OCI-LY7 (cell line): ENCODE measurements around the gene SNX10. TPM values are rescaled to one million over a fixed set of nuclear protein-coding genes. Genes with fewer than 3 reads are reported as not detected.

ENCODE experiments used
- BruUV-seq: library from RNA; stranded (reverse); fragments of 400-500 nt; replicated peaks from 2 replicates; lab custom pipeline; 2021; lab: Mats Ljungman, UMichigan
- CTCF ChIA-PET: fragments of 300-600 bp; sonication (Branson Sonifier 250); formaldehyde crosslinking; loops from one replicate; lab custom pipeline; 2022; ENCODE audit warnings: antibody characterized with exemption; ENCODE audit not compliant: unreplicated experiment; lab: Charles Lee
- POLR2A ChIA-PET: fragments of 300-600 bp; sonication (Branson Sonifier 250); formaldehyde crosslinking; loops from one replicate; lab custom pipeline; 2022; ENCODE audit warnings: antibody characterized with exemption; lab: Charles Lee
- DNase-seq: peaks from one replicate; pipeline ENCODE4 v3.0.0-alpha.2; 2015; ENCODE audit warnings: low spot score
- H2AFZ ChIP-seq: fragments of 200-600 bp; sonication (generic), shearing (Covaris generic); 2 replicates; pipeline ENCODE4 v1.6.1; 2014; ENCODE audit warnings: mild to moderate bottlenecking, antibody characterized with exemption, low read length, moderate library complexity
- H3K27ac ChIP-seq: fragments of 200-600 bp; sonication (generic); 2 replicates; pipeline ENCODE4 v1.5.1; 2014; ENCODE audit warnings: mixed run types, low read depth, mild to moderate bottlenecking, moderate library complexity, low read length, inconsistent platforms; ENCODE audit not compliant: poor library complexity, severe bottlenecking
- H3K36me3 ChIP-seq: fragments of 200-600 bp; sonication (generic); 2 replicates; pipeline ENCODE4 v1.6.1; 2014; ENCODE audit warnings: mild to moderate bottlenecking, antibody characterized with exemption, low read length, moderate library complexity, mixed read lengths; ENCODE audit not compliant: insufficient read depth
- H3K4me1 ChIP-seq: fragments of 200-600 bp; sonication (generic); 2 replicates; pipeline ENCODE4 v1.5.1; 2014; ENCODE audit warnings: mild to moderate bottlenecking, low read length; ENCODE audit not compliant: insufficient read depth, poor library complexity, severe bottlenecking
- H3K4me2 ChIP-seq: fragments of 200-600 bp; sonication (generic); 2 replicates; pipeline ENCODE4 v1.6.1; 2014; ENCODE audit warnings: mild to moderate bottlenecking, low read length
- H3K4me3 ChIP-seq: fragments of 200-600 bp; sonication (generic); 2 replicates; pipeline ENCODE4 v1.5.1; 2014; ENCODE audit warnings: mild to moderate bottlenecking, low read depth, low read length; ENCODE audit not compliant: poor library complexity, severe bottlenecking
- H3K79me2 ChIP-seq: fragments of 200-600 bp; sonication (generic); 2 replicates; pipeline ENCODE4 v1.6.1; 2016; ENCODE audit warnings: low read depth, mild to moderate bottlenecking, low read length, moderate library complexity, mixed read lengths; ENCODE audit not compliant: insufficient read depth
- H3K9me2 ChIP-seq: fragments of 200-600 bp; sonication (generic); 2 replicates; pipeline ENCODE4 v1.6.1; 2016; ENCODE audit warnings: mild to moderate bottlenecking, low read length, mixed read lengths; ENCODE audit not compliant: insufficient read depth
- H3K9me3 ChIP-seq: fragments of 200-600 bp; sonication (generic); 2 replicates; pipeline ENCODE4 v1.6.1; 2014; ENCODE audit warnings: mild to moderate bottlenecking, mixed run types, low read length, mixed read lengths
- H4K20me1 ChIP-seq: fragments of 200-600 bp; sonication (generic); 2 replicates; pipeline ENCODE4 v1.6.1; 2014; ENCODE audit warnings: mild to moderate bottlenecking, antibody characterized with exemption, low read length, moderate library complexity, mixed read lengths; ENCODE audit not compliant: insufficient read depth
- EZH2phosphoT487 ChIP-seq: fragments of 200-600 bp; sonication (generic); IDR thresholded peaks from 2 replicates; pipeline ENCODE4 v1.6.1; 2018; ENCODE audit warnings: low read depth, borderline replicate concordance, mild to moderate bottlenecking, mixed run types, antibody characterized with exemption, low read length, moderate library complexity, mixed read lengths
- intact Hi-C: fragments of 100-400 bp; cut with micrococcal nuclease; formaldehyde crosslinking; loops from one replicate; pipeline ENCODE4 v1.10.0; 2022; ENCODE audit not compliant: unreplicated experiment
- total RNA-seq, 2 experiments: library from RNA; depleted of rRNA in 1 of 2; stranded (reverse); fragments of >200 nt in 1 of 2; shearing (Covaris generic) in 1 of 2; gene quantifications; 2 replicates each; pipeline ENCODE4 v1.2.3, GENCODE V29; 2014 to 2022
- TF ChIP-seq, protein P1 (sequence below): fragments of 200-600 bp; sonication (generic); conservative IDR thresholded peaks from 2 replicates; pipeline ENCODE4 v1.5.1; 2014; ENCODE audit warnings: mild to moderate bottlenecking, antibody characterized with exemption, low read length, moderate library complexity, mixed read lengths

The SNX10 gene
- total RNA-seq, 2 experiments from 2014 or later = 14.3 to 32.9 TPM

DNA sequence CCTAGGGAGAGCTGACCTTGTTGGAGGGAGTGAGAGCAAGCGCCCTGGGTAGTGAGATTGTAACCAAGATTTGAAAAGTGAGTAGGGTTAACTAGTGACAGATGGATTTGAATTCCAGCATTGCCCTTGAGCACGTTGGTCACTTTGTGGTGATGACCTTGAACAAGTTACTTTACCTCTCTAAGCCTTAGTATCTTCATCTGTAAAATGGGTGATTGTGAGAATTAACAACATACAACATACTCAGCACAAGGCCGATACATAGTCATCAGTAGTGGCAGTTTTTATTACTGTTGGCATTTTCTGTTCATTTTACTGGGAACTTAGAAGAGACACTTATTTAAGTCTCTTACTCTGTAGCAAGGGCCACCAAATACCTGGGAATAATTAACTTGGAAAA lies 25.5 kb downstream of the SNX10 start:
- ChIA-PET CTCF (no interaction called here), POLR2A (interaction anchor here (0.5 to 1.2 kb wide), 3 partner anchors 17 to 45 kb away, joined by 3 to 6 read pairs (median 3); no protein-coding TSS in a partner anchor)
- BruUV-seq = no TSS peak
- H3K4me3 ChIP-seq = no peak overlapping the region
- H4K20me1 ChIP-seq = no peaks in the 10 kb centered on the region; the same call in 1 of the 2 replicates
- no peak for DNase-seq
- H3K27ac ChIP-seq = no peak overlapping the region
- H3K36me3 ChIP-seq = peaks cover 29% of the 10 kb centered on the region
- intact Hi-C loops = no loop called here
- H3K79me2 ChIP-seq = peaks cover 28% of the 10 kb centered on the region; the same call in 1 of the 2 replicates
- H3K9me2 ChIP-seq = no peaks in the 10 kb centered on the region
- no peaks in the 10 kb centered on the region for H3K9me3 ChIP-seq
- no peak overlapping the region for H3K4me2 ChIP-seq
- H2AFZ ChIP-seq = no peak overlapping the region
- peaks cover 39% of the 10 kb centered on the region for H3K4me1 ChIP-seq
- no peak for TF ChIP-seq EZH2phosphoT487
- TF ChIP-seq, protein P1, sequence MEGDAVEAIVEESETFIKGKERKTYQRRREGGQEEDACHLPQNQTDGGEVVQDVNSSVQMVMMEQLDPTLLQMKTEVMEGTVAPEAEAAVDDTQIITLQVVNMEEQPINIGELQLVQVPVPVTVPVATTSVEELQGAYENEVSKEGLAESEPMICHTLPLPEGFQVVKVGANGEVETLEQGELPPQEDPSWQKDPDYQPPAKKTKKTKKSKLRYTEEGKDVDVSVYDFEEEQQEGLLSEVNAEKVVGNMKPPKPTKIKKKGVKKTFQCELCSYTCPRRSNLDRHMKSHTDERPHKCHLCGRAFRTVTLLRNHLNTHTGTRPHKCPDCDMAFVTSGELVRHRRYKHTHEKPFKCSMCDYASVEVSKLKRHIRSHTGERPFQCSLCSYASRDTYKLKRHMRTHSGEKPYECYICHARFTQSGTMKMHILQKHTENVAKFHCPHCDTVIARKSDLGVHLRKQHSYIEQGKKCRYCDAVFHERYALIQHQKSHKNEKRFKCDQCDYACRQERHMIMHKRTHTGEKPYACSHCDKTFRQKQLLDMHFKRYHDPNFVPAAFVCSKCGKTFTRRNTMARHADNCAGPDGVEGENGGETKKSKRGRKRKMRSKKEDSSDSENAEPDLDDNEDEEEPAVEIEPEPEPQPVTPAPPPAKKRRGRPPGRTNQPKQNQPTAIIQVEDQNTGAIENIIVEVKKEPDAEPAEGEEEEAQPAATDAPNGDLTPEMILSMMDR = no peak

DNA sequence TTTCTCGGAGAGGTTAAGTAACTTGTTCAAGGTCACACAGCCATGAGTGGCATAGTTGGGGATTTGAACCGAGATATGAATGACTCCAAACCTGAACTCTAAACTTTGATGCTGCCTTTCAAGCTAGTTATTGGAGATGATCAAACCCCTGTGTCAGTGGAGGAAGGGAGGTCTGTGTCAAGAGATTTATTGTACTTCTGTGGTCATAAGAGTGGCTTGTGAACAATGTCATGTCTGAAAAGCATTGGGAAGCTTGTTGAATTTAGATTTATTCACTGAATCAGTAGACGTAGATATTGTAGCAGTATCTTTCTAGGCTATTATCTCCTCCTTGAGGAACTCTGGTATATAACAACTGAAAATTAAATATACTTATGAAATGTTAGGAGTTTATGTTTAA lies 27.3 kb downstream of the SNX10 start:
- no peaks in the 10 kb centered on the region; the same call in 1 of the 2 replicates for H4K20me1 ChIP-seq
- no peak for DNase-seq
- BruUV-seq = no TSS peak
- H3K4me3 ChIP-seq = no peak overlapping the region
- POLR2A ChIA-PET = interaction anchor here (1.0 to 1.6 kb wide), 3 partner anchors 12 to 29 kb away, joined by 3 to 7 read pairs (median 5); no protein-coding TSS in a partner anchor
- H3K4me1 ChIP-seq = peaks cover 29% of the 10 kb centered on the region
- H3K79me2 ChIP-seq = peaks cover 32% of the 10 kb centered on the region; the same call in 1 of the 2 replicates
- CTCF ChIA-PET = interaction anchor here (1.1 kb wide), 1 partner anchor 16 kb away, joined by 3 read pairs; no protein-coding TSS in a partner anchor
- intact Hi-C loops = no loop called here
- H3K9me3 ChIP-seq = no peaks in the 10 kb centered on the region
- no peak overlapping the region for H2AFZ ChIP-seq
- peaks cover 24% of the 10 kb centered on the region for H3K36me3 ChIP-seq
- TF ChIP-seq EZH2phosphoT487 = no peak
- TF ChIP-seq, protein P1 = no peak
- H3K9me2 ChIP-seq = no peaks in the 10 kb centered on the region
- H3K4me2 ChIP-seq = no peak overlapping the region
- no peak overlapping the region for H3K27ac ChIP-seq

DNA sequence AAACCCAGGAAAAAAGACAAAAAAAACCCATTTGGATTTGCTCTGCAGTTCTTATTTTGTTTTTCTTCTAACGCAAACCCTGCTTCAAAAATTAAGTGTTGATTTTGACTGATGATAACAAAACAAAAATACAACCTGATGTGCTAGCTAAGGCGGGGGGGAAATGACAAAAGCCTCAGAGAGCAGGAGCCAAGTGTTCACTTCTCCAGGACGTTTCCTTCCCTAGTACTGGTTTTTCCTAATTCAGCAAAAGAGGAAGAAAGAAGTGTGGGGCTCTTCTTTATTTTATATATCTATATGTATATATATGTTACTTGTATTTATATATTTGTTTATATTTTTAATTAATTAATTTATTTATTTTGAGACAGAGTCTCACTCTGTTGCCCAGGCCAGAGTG lies 28.0 kb downstream of the SNX10 start:
- Histone ChIP-seq H3K9me3 (no peaks in the 10 kb centered on the region), H3K4me2 (no peak overlapping the region), H3K36me3 (peaks cover 27% of the 10 kb centered on the region), H2AFZ (no peak overlapping the region), H3K4me3 (no peak overlapping the region), H3K9me2 (no peaks in the 10 kb centered on the region), H3K27ac (no peak overlapping the region), H3K4me1 (peaks cover 22% of the 10 kb centered on the region), H4K20me1 (no peaks in the 10 kb centered on the region; the same call in 1 of the 2 replicates), H3K79me2 (peaks cover 32% of the 10 kb centered on the region; the same call in 1 of the 2 replicates)
- BruUV-seq = no TSS peak
- intact Hi-C loops = no loop called here
- POLR2A ChIA-PET = interaction anchor here (1.4 to 1.6 kb wide), 2 partner anchors 11 to 14 kb away, joined by 5 to 7 read pairs; no protein-coding TSS in a partner anchor
- DNase-seq = no peak
- CTCF ChIA-PET = interaction anchor here (1.1 kb wide), 1 partner anchor 15 kb away, joined by 3 read pairs; no protein-coding TSS in a partner anchor
- TF ChIP-seq, protein P1 = no peak
- TF ChIP-seq EZH2phosphoT487 = no peak
